RWPE1 (cell line): ENCODE measurements around the gene POFUT1.
"Not testable (repeated sequence)": the region's sequence is repeated elsewhere in the genome, so short reads cannot be mapped to it uniquely, and the experiment has no call there.

Experiments used
- CTCF ChIA-PET: fragments of 350-600 bp; sonication (Branson Sonifier 250); formaldehyde crosslinking; extraction: SDS; loops from one replicate; lab custom pipeline; 2021; lab: Yijun Ruan, JAX
- POLR2A ChIA-PET: fragments of 400-600 bp; formaldehyde crosslinking; extraction: SDS; loops from one replicate; lab custom pipeline; 2020; ENCODE audit warnings: antibody characterized with exemption; ENCODE audit not compliant: low non-redundant PET; lab: Yijun Ruan, JAX
- DNase-seq: peaks from one replicate; pipeline ENCODE4 v3.0.0; 2012; ENCODE audit warnings: low spot score
- H3K27ac ChIP-seq: fragments of 450-650 bp; 2 replicates; pipeline ENCODE4 v1.5.1; 2017
- CTCF ChIP-seq: fragments of 450-650 bp; conservative IDR thresholded peaks from 2 replicates; pipeline ENCODE4 v1.5.1; 2017; ENCODE audit warnings: low read depth, mild to moderate bottlenecking

The POFUT1 gene

DNA sequence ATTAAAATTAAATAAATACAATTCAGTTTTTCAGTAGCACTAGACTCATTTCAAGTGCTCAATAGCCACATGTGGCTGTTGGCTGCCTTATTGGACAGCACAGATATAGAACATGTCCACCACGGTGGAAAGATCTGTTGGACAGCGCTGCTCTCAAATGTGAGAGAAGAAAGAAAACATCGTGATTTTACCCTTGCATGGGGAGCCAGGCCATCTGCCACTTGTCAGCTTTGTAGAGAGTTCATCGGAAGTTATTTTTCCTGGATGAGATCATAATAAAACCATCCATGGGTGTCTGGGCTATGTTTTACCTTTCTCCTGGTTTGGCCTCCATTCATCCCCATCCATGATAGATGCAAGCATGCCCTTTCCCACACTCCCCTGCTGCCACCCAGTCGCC is 63.9 kb downstream of the POFUT1 start:
- ChIA-PET POLR2A (no interaction called here), CTCF (interaction anchor here (0.9 kb wide), 1 partner anchor 140 kb away, joined by 4 read pairs; no protein-coding TSS in a partner anchor)
- no peak for TF ChIP-seq CTCF
- no peak for DNase-seq
- no peak overlapping the region for H3K27ac ChIP-seq

DNA sequence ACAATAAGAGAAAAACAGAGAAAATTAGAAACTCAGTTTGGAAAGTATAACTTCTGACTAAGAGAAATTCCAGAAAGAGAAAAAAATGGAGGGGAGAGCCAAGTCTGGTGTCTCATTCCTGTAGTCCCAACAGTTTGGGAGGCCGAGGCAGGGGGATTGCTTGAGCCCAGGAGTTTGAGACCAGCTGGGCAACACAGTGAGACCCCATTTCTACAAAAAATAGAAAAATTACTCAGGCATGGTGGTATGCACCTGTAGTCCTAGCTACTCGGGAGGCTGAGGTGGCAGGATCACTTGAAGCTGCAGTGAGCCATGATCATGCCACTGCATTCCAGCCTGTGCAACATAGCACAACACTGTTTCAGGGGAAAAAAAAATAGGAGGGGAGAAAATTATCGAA is 66.7 kb downstream of the POFUT1 start:
- CTCF ChIA-PET, result no interaction called here
- no peak for DNase-seq
- H3K27ac ChIP-seq, result no peak overlapping the region
- no peak for TF ChIP-seq CTCF
- POLR2A ChIA-PET, result no interaction called here

GRCh38 chr20:32275163-32275562 is 67.5 kb downstream of the POFUT1 start:
- CTCF ChIA-PET, result interaction anchor here (0.6 kb wide), 1 partner anchor 576 kb away, joined by 6 read pairs; no protein-coding TSS in a partner anchor
- POLR2A ChIA-PET, DNase-seq, H3K27ac ChIP-seq: not testable (repeated sequence)

- CTCF ChIA-PET, result no interaction called here
- TF ChIP-seq CTCF, result no peak
- POLR2A ChIA-PET, result no interaction called here
- peak; percentile 99 for DNase-seq
- peak within 1 kb of the TSS; percentile 69 for H3K27ac ChIP-seq
These were observed 69.9 kb downstream of the POFUT1 start, which contains the start of gene KIF3B for GRCh38 chr20:32277361-32278198. Gene KIF3B, plus strand, starts transcription at chr20:32277651. Its CDS starts 32,127 bp downstream, at chr20:32309778.

DNA sequence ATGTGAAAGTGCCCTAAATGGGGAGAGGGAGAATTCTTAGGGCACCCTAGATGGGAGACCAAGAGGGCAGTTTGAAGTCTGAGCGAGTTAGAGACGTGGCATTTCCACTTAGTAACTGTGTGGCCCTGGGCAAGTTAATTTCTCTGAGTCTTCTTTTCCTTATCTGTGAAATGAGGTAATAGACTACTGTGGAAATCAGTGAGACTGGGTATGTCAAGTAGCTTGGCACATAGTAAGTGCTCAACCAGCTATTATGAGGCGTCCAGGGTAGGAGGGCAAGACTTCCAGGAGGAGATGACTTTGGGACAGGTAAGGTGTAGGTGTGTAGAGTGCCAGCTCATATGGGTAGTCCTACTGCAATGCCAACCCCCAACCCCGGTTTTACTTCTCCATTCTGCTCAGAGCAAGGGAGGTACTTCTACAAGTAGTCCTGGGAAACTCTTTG is 70.5 kb downstream of the POFUT1 start:
- POLR2A ChIA-PET, result no interaction called here

DNA sequence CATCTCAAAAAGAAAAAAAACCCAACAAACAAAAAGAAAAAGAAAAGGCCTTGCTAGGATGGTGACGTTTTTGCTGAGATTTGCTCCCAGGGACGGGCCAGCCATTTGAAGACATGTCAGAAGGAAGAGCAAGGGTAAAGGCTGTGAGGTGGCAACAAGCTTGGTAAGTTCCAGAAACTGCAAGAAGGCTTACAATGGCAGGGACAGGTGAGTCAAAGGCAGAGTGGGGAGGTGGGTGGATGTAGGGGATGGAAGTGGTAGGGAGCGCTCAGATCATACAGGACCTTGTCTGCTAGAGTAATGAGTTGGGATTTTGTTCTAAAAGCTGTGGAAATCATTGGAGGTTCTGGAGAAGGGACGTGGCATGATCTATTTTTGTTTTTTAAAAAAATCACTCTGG is 74.0 kb downstream of the POFUT1 start:
- CTCF ChIA-PET, result interaction anchor here (0.6 to 0.7 kb wide), 2 partner anchors 18 to 317 kb away, joined by 3 to 4 read pairs; no protein-coding TSS in a partner anchor
- TF ChIP-seq CTCF, result no peak
- DNase-seq, result no peak
- POLR2A ChIA-PET, result no interaction called here
- no peak overlapping the region for H3K27ac ChIP-seq

More for the DNA sequence above, 70.5 kb downstream of the POFUT1 start:
- peak; percentile 29 for DNase-seq
- peak overlapping the region; percentile 69 for H3K27ac ChIP-seq
- CTCF ChIA-PET, result no interaction called here
- no peak for TF ChIP-seq CTCF

DNA sequence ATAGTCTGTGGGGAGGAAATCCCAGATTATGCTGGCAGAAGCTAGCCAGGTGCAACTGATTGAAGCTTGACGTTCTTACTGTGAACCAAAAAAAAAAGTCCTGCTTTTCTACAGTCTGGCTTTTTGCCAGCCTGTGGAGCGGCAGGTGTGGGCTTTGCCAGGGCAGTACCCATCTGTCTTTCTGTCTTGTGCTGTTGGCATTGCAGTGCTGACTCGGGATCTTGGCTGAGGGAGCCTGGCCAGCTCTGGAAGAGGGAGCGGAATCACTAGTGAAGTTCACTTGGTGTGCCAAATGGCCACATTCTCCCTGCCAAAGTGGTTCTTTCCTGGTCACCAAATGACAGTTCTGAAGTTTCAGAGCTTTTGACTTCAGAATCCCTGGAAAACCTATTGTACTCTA is 74.8 kb downstream of the POFUT1 start:
- DNase-seq, result no peak
- CTCF ChIA-PET, result interaction anchor here (0.6 to 0.7 kb wide), 2 partner anchors 19 to 59 kb away, joined by 3 read pairs; no protein-coding TSS in a partner anchor

More for the DNA sequence above, 74.8 kb downstream of the POFUT1 start:
- no peak for TF ChIP-seq CTCF
- POLR2A ChIA-PET, result no interaction called here
- H3K27ac ChIP-seq, result 0 out of 2 replicates have a peak overlapping the region, but pooled peaks have one; percentile 18
